Measurements from ENCODE around the gene EFEMP1.

GRCh38 chr2:55914786-55915185 lies 8.8 kb downstream of the EFEMP1 start:
- TF ChIP-seq ATF3 (IDR thresholded peaks at IDR 0.05): no peak
- no peak for TF ChIP-seq CTCF (IDR thresholded peaks at IDR 0.05; ENCODE audit: low read depth, low read length, missing input control)
- TF ChIP-seq YY1 (IDR thresholded peaks at IDR 0.05): no peak
- no peak for TF ChIP-seq GABPA (IDR thresholded peaks at IDR 0.05 in 1 of 2, conservative IDR thresholded peaks at IDR 0.05 in 1 of 2)
- no peak for TF ChIP-seq EGR1 (IDR thresholded peaks at IDR 0.05; ENCODE audit: low read depth in 2 of 2)
- TF ChIP-seq REST (IDR thresholded peaks at IDR 0.05): no peak
- no peak for TF ChIP-seq FOXA1 (IDR thresholded peaks at IDR 0.05)
- no peak for TF ChIP-seq RXRA (IDR thresholded peaks at IDR 0.05)
- TF ChIP-seq SP1 (IDR thresholded peaks at IDR 0.05): no peak
